Tongue (tissue), 2 donors: Measurements from ENCODE around the gene SHISAL1. TPM values are rescaled to one million over a fixed set of nuclear protein-coding genes. Genes with fewer than 3 reads are reported as not detected.
"Not testable (repeated sequence)": the region's sequence is repeated elsewhere in the genome, so short reads cannot be mapped to it uniquely, and the experiment has no call there.

ENCODE experiments used
- DNase-seq: peaks from one replicate; pipeline ENCODE4 v3.0.0-alpha.2; 2015
- total RNA-seq: library from RNA; depleted of rRNA; stranded (reverse); fragments of >200 nt; gene quantifications from one replicate; pipeline ENCODE4 v1.2.3, GENCODE V29; 2014

The SHISAL1 gene
- total RNA-seq, 1 donor from 2014 or later = 11.2 TPM

DNA sequence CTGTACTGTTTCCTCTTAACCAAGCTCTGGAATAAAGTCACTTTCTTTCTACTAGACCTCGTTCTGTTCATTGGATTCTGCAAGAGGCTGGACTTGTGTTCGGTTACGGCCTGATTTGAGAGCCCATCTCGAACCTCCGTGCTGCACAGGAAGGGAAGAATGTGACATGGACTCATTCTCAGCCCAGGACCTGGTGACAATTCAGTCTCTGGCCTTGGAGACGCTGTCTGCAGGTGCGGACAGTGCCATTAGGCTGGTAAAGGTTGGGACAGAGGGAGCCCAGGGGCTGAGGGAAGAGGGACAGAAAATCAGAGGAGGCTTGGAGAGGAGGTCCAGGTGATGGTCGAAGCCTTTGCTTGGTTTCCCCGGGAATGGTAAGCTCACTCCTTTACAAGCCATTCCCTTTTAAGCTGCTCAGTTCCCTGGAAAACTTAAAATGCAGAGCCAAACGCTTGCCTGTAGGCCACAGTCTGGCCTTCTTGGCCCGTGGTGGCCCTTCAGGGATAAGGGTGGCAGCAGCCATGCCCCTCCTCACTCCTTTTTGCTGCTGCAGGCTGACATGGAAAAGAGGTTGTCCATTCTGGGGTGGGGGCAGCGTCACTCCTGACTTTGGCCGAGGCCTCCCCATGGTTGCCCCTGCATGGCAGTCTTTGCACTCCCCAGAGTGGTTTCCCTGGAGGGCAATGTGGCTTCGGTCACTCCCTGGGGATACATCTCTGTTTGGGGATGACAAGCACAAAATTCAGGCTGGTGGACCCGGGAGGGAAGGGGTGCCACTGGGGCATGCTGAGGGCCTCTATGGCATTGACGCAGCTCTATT lies 52.3 kb downstream of the SHISAL1 start:
- no peak for DNase-seq

DNA sequence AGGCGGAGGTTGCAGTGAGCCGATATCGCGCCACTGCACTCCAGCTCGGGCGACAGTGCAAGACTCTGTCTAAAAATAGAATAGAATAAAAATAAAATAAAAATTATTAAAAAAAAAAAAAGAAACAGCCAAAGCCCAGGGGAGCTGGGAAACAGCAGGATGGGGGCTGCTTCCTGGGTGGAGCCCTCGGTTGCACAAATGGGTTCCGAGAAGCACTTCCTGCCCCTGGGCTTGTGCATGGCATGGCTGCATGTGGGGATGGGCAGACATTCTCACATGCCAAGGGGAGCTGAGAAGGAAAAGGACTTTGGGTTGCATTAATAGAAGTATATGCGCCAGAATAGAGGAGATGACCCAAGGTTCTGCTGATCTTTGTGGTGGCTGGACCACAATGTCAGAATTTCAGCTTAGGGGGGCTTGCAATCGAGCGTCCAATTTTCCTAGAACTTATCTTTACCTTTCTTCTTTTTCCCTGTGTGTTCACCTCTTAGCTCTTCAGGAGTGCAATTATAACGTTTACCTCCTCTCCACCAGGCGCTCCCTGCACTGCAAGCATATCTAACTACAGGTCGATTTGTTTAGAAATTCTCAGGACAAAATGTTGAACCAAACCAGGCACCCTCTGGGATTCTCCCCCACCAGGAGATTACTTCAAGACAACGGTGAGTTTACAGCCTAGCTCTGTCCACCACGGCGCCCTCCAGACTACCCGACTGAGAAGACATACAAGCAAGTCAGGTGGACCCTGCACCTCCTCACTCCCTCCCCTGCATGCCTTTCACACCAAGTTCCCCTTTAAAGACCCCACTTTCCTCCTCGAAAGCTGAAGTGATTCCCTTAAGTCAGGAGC lies 53.2 kb downstream of the SHISAL1 start:
- no peak for DNase-seq

DNA sequence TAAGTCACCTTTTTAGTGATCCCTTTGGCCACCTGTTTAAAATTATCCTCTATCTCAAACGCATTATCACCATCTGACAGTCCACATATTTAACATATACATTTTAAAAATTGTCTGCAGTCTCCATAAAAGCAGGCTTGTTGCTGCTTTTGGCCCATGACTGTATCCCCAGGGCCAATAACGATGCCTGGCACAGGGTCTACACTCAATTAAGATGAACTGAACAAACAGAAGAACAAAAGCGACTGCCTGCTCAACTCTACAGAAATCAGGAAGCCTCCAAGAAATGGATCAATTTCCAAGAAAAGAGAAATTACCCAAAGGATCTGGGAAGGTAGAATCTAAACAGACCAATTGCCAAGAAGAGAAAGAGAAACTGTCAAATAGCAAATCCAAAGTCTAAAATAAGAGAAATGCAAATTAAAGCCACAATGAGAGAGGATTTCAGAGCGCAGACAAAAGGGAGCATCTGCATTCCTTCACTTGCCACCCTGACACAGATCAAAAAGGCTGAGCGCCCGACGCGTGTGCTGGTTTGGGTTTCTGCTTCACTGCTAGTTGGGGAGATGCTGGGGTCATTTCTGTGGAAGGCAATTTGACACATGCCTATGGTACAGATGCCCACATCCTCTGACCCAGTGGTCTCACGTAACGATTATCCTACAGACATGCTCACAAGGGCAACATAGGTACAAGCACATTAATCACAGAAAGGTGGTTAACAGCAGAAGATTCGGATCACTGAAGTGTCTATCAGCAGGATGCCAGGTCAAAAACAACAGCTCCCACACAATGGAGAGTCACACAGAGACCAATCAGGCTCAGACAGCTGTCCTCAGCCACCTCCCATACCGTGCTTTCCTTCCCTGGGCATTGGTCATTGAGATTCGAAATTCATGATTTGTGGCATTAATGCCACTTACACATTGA lies 55.9 kb downstream of the SHISAL1 start:
- DNase-seq = peak; percentile 33

DNA sequence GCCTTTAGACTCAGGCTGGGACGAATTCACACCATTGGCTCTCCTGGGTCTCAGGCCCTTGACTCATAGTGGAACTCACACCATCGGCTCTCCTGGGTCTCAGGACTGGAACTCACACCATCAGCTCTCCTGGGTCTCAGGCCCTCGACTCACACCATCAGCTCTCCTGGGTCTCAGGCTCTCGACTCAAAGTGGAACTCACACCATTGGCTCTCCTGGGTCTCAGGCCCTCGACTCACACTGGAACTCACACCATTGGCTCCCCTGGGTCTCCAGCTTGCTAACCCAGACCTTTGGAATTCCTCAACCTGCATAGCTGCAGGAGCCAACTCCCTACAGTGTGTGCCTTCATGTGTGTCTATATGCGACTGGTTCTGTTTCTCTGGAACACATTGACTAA lies 56.7 kb downstream of the SHISAL1 start:
- DNase-seq = no peak

DNA sequence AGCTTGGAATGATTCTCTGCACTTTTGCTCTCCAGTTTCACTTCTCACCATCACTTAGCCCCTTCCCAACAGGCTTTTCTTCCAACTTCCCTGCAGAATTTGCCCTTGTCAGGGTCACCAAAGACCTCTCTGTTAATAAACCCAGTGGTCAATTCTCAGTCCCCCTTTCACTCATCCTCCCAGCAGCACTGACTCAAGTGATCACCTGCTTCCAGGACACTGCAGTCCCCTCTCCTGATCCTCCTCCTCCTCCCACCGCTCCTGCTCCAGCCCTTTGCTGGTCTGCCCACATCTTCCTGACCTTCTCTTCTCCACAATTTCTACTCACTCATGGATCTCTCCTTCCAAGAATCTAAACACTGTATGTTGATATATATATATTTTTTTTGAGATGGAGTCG lies 57.9 kb downstream of the SHISAL1 start:
- DNase-seq = no peak

DNA sequence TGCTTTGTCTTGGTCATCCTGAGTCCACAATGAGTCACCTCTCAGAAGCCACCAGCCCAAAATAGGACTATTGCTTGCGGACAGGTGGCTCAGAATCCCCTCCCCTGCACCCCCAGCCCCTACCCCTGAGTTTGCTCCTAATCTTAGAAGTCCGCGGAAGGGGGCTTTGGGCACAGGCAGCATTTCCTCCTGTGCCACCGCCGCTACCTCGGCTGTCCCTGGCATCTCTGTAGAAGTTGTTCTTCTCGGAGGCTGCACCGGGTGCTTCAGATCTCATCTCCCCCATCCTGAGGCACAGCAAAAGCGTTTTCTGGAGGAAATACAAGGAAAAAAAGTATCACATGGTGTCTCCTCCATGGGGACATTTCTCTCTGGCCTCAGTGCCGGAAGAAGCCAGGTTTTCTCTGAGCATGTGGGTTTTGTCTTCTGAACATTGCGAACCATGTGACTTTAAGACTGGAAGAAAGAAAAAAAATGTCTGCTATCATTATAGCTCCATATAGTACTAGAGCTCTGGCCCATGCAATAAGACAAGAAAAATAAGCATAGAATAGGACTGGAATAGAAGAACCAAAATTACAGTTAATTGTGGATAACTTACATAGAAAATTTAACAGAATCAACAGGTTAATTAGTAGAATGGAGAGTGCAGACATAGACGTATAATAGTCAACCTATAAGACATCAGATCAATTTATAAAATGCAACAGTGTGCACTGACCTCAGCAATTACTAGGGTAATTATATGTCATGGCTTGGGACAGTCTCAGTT lies 63.2 kb downstream of the SHISAL1 start:
- no peak for DNase-seq

DNA sequence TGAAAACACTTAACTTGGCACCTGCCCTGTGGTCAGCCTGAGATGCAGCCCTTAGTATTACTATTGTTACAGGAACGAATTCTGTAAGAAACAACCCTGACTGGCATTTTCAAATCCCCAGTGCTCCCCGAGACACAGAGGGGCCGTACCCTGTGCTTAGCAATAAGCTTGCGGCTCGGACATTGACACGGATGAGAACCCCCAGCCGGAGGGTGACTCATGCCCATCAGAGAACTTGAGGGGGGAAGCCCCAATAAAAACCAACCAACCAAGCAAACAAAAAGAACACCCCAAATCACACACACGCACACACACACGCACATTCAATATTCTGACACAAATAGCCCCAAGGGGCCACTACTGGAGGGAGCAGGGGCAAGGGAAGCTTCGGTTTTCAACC lies 63.8 kb downstream of the SHISAL1 start:
- DNase-seq = no peak

DNA sequence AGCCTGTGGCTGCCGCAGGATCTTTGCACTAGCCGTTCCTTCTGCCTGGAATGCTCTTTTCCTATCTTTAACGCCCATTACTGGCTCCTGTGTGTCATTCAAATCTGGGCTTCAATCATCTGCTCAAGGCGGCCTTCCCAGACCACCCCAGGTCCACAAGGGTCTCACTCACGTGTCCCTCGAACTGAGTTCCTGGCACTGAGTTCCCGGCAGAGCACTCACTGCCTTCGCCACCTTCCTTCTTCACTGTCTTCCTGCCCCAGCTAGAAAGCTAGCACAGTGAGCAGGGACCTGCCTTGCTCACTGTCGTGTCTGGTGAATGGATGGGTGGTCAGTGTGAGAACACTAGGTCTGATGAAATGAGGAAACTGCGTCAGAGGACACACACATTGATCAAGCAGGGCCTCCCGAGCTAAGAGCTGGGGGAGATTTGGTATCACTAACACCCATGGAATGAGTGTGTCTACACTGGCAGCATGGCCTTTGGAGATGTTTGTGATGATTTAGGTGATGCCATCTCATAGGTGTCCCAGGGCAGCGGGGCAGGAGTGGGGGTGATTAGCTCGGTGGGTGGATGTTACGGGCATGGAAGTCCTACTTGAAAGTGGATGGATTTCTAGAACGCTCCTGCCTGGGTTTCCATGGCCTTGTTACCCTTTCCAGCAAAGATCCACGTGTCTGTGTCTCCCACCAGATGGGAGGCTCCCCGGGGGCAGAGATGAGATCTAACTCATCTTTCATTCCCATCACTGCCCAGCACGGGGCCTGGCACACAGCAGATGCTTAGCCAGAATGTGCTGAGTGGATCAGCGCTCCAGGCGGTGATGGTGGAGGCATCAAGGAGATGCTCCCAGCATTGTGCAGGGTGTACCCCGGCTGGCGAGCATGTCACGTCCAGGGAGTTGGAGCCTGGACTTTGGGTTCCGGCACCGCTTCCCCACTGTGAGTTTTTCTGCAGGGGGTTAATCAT lies 64.5 kb downstream of the SHISAL1 start:
- DNase-seq = no peak

DNA sequence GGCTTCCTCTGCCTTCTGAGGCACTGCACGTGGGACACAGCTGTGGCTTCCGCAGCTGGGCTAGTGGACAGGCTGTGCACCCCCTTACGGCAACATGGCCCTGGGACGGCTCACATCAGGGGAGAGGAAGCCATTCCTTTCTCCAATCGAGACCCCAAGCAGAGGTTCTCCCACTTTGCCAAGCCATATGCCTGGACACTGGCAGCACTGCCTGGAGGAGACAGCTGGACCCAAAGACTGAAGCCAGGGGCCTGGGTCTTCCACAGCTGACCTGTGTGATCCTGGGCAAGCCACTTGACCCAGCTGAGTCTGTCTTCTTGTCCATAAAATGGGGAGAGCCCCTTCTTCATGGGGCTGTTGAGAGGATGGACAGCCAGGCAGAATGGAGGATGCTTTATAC lies 65.4 kb downstream of the SHISAL1 start:
- no peak for DNase-seq

DNA sequence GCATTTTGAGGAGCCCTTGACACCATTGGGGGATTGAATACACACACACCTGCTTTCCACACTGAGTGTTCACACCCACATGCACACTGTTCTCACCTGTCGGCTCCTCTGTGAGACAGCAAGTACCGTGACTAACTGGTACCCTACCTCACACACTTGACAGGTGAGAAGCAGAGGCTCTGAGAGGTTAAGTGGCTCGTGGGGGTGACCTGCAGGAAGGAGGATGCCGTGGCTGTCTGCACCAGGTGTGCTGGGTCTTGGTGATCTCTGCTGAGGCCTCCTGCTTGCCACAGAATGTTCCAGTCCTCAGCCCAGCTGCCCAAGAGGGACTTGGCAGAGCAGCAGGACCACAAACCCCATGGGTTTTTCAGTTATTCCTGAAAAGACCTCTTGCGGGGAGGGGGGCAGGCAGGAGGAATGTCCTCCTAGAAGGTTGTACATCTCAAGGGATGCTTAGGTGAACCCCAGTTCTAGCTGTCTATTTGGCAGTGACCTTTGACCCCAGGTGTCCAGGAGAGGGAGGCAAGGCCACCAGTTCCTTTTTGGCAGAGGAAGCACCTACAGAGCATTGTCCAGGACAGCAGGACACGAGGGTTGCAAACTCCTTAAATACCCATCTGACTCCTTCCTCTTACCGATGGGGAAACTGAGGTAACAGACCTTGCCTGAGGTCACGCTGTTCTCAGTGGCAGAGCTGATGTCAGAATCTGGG lies 66.0 kb downstream of the SHISAL1 start:
- DNase-seq = no peak

DNA sequence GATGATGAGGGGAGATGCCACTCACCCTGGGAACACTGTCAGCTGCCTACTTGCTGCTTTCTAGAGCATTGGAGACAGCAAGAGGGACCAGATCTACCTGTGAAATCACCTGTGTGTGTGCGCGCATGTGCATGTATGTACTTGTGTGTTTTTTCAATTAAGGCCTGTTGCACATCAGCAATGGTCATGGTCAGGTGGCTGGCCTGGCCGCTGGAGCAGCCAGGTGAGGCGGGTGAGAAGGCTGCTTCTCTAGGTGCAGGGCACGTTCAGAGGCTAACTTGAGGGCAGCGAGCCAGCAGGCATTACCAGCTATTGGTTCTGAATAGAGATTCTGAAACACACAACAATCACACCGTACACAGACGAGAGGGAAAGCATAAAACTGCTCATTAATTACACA lies 66.9 kb downstream of the SHISAL1 start:
- no peak for DNase-seq

DNA sequence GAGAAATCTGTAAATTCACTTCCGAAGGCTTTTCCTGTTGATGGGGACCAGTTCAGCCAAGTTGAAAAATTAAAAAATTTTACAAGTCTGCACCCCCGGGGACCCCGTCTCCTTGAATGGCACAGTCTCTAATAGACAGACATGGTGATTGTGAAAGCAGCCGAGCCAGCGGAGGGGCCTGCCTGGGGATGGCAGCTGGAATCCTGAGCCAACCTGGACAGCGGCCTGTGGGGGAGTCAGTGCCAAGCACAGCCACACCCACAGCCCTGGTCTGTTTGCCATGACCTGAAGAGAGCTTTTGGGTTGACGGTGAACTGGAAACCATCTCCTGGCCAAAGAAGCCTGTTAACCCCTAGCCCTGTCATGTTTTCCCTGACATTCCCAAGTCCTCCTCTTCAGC lies 67.3 kb downstream of the SHISAL1 start:
- peak; percentile 21 for DNase-seq

DNA sequence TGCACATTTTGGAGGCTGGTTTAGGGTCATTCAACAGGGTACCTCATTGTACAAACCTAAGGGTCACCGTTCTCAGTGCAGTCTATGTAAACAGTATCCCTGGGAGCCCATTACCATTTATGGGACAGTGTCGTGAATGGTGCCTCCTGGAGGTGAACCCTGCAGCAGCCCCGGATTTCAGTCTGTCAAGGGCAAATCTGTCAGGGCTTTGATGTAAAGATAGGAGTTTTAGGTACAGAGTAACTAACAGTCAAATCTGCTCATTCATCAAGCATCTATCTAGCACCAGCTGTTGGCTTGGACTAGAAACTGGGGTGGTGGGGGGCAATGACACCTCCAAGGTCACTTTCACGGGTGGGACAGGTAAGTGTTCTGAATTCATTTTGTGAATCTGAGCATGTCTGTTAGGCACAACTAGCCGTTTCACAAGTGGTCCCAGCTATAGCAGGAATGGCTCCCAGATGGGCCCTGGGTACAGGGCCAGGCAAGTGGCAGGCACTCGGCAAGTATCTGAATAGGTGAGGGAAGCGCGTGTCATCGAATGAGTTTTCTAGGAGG lies 68.4 kb downstream of the SHISAL1 start:
- DNase-seq = no peak

DNA sequence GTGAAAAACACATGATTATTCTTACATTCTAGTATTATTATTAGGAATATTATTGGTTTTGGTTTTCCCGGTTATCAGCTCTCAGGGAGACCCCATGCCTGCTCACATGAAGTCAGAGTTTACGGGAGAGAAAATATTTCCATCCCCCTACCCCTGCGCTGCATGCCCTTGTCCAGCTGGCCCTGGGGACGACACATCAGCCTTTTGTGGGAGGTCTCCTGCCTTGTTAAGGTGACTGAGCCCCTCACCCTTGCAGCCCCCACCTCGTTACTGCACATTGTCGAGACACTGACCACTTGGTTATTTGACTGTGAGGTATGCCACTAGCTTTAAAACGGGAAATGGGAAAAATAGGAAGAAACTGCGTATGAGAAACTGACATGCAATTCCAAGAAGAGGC lies 69.0 kb downstream of the SHISAL1 start:
- no peak for DNase-seq

DNA sequence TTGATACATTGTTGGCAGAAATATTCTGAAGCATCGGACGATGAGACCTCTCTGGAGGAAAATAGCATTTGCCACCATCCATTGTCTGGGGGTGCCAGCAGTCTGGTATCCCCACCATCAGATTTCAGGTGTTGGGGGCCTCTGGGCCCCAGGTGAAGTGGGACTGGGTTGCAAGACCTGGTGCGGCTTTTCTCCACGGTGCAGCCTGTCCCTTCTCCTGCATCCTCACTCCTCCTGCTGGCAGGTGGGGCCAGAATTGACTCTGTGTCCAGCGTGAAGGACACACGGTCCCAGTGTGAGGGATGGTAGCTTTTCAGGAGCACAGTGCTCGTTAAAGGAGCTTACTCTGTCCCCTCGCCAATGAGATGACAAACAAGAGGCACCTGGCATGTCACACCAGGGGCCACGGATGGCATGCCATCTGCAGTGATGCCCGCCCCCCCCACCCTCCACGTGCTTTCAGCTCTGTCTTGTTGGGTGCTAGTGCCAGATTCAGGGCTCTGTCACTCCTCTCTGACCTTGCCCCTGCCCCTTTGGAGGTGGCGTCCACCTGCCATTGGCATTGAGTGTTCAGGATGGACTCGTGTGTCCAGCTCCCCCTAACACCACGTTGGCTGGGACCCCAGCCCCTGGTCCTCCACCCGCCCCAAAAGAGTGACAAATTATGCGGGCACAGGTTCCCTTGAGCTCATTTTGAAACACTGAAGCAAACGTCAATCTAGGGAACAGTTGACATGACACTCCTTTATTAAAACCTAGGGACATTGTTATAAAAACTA lies 69.6 kb downstream of the SHISAL1 start:
- DNase-seq = no peak

DNA sequence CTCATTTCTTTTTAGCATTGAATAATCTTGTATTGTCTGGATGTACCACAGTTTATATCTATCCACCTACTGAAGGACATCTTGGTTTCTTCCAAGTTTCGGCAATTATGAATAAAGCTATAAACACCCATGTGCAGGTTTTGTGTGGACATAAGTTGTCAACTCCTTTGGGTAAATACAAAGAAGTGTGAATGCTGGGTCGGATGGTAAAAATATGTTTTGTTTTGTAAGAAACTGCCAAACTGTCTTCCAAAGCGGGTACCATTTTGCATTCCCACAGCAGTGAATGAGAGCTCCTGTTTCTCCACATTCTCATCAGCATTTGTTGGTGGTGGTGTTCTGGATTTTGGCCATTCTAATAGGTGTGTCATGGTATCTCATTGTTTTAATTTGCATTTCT lies 71.6 kb downstream of the SHISAL1 start:
- DNase-seq = not testable (repeated sequence)

DNA sequence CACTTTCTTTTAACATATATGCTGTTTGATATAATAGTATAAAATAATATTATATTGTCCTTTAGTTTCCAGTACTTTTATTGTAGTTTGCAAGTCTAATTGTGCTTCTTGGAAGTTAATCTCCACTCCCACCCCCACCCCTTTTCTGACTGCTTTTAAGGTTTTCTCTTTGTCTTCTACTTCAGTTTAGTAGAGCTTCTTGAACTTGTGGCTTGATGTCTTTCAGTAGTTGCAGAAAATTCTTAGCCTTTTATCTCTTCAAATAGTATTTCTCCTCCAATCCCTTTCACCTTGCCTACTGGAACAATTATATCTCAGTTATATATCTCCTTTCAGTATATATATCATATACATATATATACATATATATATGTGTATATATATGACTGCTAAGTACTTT lies 75.5 kb downstream of the SHISAL1 start:
- DNase-seq = no peak

DNA sequence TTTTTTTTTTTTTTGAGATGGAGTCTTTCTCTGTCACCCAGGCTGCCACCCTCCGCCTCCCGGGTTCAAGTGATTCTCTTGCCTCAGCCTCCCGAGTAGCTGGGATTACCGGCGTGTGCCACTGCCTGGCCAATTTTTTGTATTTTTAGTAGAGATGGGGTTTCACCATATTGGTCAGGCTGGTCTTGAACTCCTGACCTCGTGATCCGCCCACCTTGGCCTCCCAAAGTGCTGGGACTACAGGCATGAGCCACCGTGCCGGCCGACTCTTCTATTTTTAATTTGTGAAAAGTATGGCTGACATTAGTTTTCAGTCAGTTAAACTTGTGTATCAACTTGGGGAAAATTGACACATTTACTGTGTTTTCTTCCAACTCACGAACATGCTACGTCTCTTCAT lies 78.4 kb downstream of the SHISAL1 start:
- not testable (repeated sequence) for DNase-seq

DNA sequence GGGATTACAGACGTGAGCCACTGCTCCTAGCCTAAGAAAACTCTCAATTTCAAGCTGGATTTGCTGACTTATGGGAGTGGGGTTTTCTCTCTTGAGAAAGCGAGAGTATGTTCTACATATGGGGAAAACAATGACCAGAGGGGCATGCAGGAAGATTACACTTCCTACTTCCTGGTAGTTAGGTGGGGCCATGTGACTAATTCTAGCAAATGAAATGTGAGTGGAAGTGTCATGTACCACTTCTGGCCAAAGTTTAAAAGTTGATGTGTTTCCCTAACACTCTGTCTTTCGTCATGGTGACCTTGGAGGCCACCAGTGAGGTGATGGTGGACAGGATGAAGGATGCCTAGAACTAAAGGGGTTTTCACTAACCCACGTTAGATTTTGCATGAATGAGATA lies 81.5 kb downstream of the SHISAL1 start:
- no peak for DNase-seq
